Activated naive CD4-positive, alpha-beta T cell treated with anti-CD3 and anti-CD28 coated beads, Interleukin-2, amount 50 U/mL, for 24 hours (primary cell): ENCODE measurements around the gene PFDN2.
"Not testable (repeated sequence)": the region's sequence is repeated elsewhere in the genome, so short reads cannot be mapped to it uniquely, and the experiment has no call there.

Experiments
- H3K27ac Mint-ChIP-seq: one replicate; pipeline ENCODE4 v1.8.0; 2021; ENCODE audit warnings: mild to moderate bottlenecking, mixed read lengths
- H3K27me3 Mint-ChIP-seq: one replicate; pipeline ENCODE4 v1.8.0; 2021; ENCODE audit warnings: mixed read lengths
- H3K36me3 Mint-ChIP-seq: one replicate; pipeline ENCODE4 v1.8.0; 2021; ENCODE audit warnings: mixed read lengths
- H3K4me1 Mint-ChIP-seq: one replicate; pipeline ENCODE4 v1.8.0; 2021; ENCODE audit warnings: mixed read lengths
- H3K4me3 Mint-ChIP-seq: one replicate; pipeline ENCODE4 v1.8.0; 2021; ENCODE audit warnings: mild to moderate bottlenecking, mixed read lengths
- H3K9me3 Mint-ChIP-seq: one replicate; pipeline ENCODE4 v1.8.0; 2021; ENCODE audit warnings: mixed read lengths

Gene PFDN2

DNA sequence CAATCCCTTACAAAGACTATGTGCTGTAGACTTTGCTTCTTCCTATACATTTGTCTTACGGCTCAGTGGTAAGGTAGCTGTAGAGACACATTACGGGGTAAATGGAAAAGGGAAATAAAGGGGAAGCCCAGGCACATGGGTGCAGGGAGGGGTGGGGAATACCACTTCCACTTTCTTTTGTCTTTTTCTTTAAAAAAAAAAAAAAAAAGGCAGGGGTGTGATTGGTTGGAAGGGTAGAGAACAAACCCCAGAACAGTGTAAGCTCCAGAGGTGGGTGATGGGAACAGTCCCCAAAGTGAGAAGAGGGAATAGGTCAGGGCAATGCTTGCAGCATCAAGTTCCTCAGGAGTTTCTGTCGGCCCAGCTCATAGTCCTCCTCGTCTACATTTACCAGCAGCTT lies 4.0 kb upstream of the PFDN2 start:
- H3K4me1 Mint-ChIP-seq = peaks cover 45% of the 10 kb centered on the region
- peaks cover 17% of the 10 kb centered on the region for H3K36me3 Mint-ChIP-seq
- no peaks in the 10 kb centered on the region for H3K9me3 Mint-ChIP-seq
- peak overlapping the region; percentile 66 for H3K27ac Mint-ChIP-seq
- no peak overlapping the region for H3K4me3 Mint-ChIP-seq
- no peaks in the 10 kb centered on the region for H3K27me3 Mint-ChIP-seq

GRCh38 chr1:161121042-161121650 lies 3.3 kb upstream of the PFDN2 start:
- no peaks in the 10 kb centered on the region for H3K9me3 Mint-ChIP-seq
- peaks cover 13% of the 10 kb centered on the region for H3K36me3 Mint-ChIP-seq
- H3K27ac Mint-ChIP-seq = peak overlapping the region; percentile 84
- peaks cover 46% of the 10 kb centered on the region for H3K4me1 Mint-ChIP-seq
- H3K27me3 Mint-ChIP-seq = no peaks in the 10 kb centered on the region
- H3K4me3 Mint-ChIP-seq = peak overlapping the region; percentile 19

DNA sequence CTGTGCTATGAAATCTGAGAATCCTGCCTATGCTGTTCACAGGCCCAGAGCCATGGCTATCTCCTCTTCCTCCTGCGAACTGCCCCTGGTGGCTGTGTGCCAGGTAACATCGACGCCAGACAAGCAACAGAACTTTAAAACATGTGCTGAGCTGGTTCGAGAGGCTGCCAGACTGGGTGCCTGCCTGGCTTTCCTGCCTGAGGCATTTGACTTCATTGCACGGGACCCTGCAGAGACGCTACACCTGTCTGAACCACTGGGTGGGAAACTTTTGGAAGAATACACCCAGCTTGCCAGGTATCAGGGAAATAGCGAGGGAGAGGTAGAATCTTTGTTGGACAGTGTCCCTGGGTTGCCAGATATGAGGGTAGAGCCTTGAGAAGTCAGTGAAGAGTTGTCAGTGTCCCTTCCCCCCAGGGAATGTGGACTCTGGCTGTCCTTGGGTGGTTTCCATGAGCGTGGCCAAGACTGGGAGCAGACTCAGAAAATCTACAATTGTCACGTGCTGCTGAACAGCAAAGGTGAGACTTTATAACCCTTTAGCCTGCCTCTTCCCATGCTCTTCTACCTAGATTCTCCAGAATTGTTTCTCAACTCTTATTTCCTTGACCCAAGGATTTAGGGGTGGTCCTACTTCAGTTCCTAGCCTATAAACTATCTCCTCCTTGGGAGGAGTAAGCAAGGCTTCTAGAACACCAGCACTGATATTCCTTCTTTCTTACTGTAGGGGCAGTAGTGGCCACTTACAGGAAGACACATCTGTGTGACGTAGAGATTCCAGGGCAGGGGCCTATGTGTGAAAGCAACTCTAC lies 1.5 kb upstream of the PFDN2 start:
- H3K27ac Mint-ChIP-seq = peak overlapping the region; percentile 96
- no peaks in the 10 kb centered on the region for H3K27me3 Mint-ChIP-seq
- peaks cover 59% of the 10 kb centered on the region for H3K4me1 Mint-ChIP-seq
- H3K4me3 Mint-ChIP-seq = peak overlapping the region; percentile 90
- peaks cover 13% of the 10 kb centered on the region for H3K36me3 Mint-ChIP-seq
- no peaks in the 10 kb centered on the region for H3K9me3 Mint-ChIP-seq

GRCh38 chr1:161115961-161116360 lies 1.9 kb downstream of the PFDN2 start:
- H3K9me3 Mint-ChIP-seq, H3K27me3 Mint-ChIP-seq: not testable (repeated sequence)
- Mint-ChIP-seq H3K4me1 (peaks cover 79% of the 10 kb centered on the region), H3K4me3 (peak overlapping the region; percentile 90), H3K36me3 (peaks cover 13% of the 10 kb centered on the region), H3K27ac (peak overlapping the region; percentile 61)

DNA sequence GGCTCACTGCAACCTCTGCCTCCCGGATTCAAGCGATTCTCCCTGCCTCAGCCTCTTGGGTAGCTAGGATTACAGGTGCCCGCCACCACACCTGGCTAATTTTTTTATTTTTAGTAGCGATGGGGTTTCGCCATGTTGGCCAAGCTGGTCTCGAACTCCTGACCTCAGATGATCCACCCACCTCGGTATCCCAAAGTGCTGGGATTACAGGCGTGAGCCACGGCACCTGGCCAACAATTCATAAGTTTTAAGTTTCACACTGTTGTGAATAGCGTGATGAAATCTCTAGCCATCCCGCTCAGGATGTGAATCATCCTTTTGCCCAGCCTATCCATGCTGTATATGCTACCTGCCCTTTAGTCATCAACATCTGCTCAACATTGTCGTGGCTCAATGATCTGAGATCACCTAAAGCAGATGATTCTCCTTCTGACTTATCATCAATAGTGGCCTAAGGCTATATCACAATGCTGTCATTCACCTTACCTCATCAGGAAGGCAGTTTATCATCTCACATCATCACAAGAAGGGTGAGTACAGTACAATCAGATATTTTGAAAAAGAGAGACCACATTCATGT lies 2.6 kb downstream of the PFDN2 start:
- Mint-ChIP-seq H3K27me3 (no peaks in the 10 kb centered on the region), H3K4me1 (peaks cover 74% of the 10 kb centered on the region), H3K9me3 (no peaks in the 10 kb centered on the region), H3K4me3 (peak overlapping the region; percentile 90), H3K27ac (peak overlapping the region; percentile 61), H3K36me3 (peaks cover 13% of the 10 kb centered on the region)

DNA sequence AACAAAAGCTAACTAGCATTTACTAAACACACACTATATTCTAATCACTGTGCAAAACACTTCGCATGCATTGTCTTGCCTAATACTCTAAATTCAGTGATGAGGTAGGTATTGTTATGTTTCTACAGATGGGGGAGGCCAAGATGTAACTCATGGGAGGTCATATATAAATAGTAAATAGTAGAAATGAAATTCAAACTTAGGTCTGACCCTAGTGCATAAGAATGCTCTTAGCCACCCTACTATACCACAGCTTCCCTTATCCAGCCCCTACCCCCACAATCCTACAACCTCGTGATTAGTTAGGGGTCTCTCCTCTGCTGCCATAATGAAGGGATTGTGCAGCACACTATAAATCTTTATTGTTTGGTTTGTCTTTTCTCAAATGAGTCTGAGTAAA lies 3.3 kb downstream of the PFDN2 start:
- peaks cover 13% of the 10 kb centered on the region for H3K36me3 Mint-ChIP-seq
- H3K27me3 Mint-ChIP-seq = no peaks in the 10 kb centered on the region
- H3K27ac Mint-ChIP-seq = peak overlapping the region; percentile 24
- peak overlapping the region; percentile 31 for H3K4me3 Mint-ChIP-seq
- H3K9me3 Mint-ChIP-seq = no peaks in the 10 kb centered on the region
- H3K4me1 Mint-ChIP-seq = peaks cover 67% of the 10 kb centered on the region

GRCh38 chr1:161113915-161114314 lies 3.9 kb downstream of the PFDN2 start:
- H3K27ac Mint-ChIP-seq = peak overlapping the region; percentile 7
- H3K4me3 Mint-ChIP-seq = peak overlapping the region; percentile 31
- no peaks in the 10 kb centered on the region for H3K9me3 Mint-ChIP-seq
- no peaks in the 10 kb centered on the region for H3K27me3 Mint-ChIP-seq
- H3K4me1 Mint-ChIP-seq = peaks cover 67% of the 10 kb centered on the region
- H3K36me3 Mint-ChIP-seq = peaks cover 16% of the 10 kb centered on the region

DNA sequence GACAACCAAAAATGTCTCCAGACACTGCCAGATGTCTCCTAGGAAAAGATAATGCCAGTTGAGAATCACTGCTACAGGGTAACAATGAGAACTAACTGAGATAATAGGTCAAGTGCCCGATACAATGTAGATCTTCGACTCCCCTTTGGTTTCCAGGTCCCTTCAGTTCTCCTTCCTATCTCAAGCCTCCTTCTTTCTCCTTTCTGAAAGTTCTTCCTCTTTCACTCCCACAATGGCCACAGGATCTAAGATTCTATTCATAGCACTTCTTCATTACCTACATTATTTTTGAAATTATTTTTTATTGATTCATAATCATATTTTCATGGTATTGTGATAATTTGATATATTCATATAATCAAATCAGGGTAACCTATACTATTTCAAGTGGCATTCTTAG lies 6.3 kb downstream of the PFDN2 start:
- no peak overlapping the region for H3K27ac Mint-ChIP-seq
- H3K4me1 Mint-ChIP-seq = peaks cover 59% of the 10 kb centered on the region
- no peaks in the 10 kb centered on the region for H3K9me3 Mint-ChIP-seq
- no peaks in the 10 kb centered on the region for H3K27me3 Mint-ChIP-seq
- no peak overlapping the region for H3K4me3 Mint-ChIP-seq
- H3K36me3 Mint-ChIP-seq = peaks cover 15% of the 10 kb centered on the region

DNA sequence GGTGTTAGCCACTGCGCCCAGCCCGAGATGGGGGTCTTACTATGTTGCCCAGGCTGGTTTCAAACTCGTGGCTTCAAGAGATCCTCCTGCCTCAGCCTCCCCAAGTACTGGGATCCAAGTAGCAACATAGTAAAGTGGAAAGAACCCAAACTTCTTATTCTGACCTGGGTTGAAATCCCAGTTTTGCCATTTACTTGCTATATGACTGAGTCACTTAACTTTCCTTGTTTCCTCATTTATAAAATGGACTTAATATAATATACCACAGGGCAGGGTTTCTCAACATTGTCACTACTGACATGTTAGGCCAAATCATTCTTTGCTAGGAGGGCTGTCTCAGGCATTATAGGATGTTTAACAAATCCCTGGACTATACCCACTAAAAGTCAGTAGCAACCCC lies 6.7 kb downstream of the PFDN2 start:
- peaks cover 17% of the 10 kb centered on the region for H3K36me3 Mint-ChIP-seq
- no peak overlapping the region for H3K4me3 Mint-ChIP-seq
- H3K9me3 Mint-ChIP-seq = no peaks in the 10 kb centered on the region
- H3K27me3 Mint-ChIP-seq = no peaks in the 10 kb centered on the region
- peaks cover 59% of the 10 kb centered on the region for H3K4me1 Mint-ChIP-seq
- no peak overlapping the region for H3K27ac Mint-ChIP-seq

DNA sequence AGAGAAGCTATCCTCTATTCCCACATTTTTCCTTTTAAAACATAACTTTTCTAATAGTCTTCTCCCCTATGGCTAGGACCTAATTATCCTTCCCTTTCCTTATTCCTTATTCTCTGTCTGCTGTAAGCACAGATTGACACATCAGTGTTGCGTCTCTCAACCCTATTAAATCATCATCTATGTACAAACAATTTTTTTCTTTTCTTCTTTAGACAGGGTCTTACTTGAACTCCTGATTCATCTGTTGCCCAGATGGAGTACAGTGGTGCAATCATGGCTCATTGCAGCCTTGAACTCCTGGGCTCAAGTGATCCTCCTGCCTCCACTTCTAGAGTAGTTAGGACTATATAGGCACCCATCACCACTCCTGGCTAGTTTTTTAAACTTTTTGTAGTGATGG lies 11.4 kb downstream of the PFDN2 start:
- Mint-ChIP-seq H3K4me3 (no peak overlapping the region), H3K27me3 (no peaks in the 10 kb centered on the region), H3K9me3 (no peaks in the 10 kb centered on the region), H3K36me3 (peaks cover 12% of the 10 kb centered on the region), H3K4me1 (peaks cover 35% of the 10 kb centered on the region), H3K27ac (no peak overlapping the region)

GRCh38 chr1:161100556-161100955 lies 17.3 kb downstream of the PFDN2 start:
- H3K9me3 Mint-ChIP-seq = no peaks in the 10 kb centered on the region
- peaks cover 4% of the 10 kb centered on the region for H3K36me3 Mint-ChIP-seq
- H3K27me3 Mint-ChIP-seq = no peaks in the 10 kb centered on the region
- peaks cover 41% of the 10 kb centered on the region for H3K4me1 Mint-ChIP-seq
- H3K27ac Mint-ChIP-seq = no peak overlapping the region
- H3K4me3 Mint-ChIP-seq = no peak overlapping the region

- Mint-ChIP-seq H3K9me3 (no peaks in the 10 kb centered on the region), H3K4me1 (peaks cover 42% of the 10 kb centered on the region), H3K4me3 (peak overlapping the region; percentile 86), H3K36me3 (peaks cover 2% of the 10 kb centered on the region), H3K27ac (peak overlapping the region; percentile 88), H3K27me3 (no peaks in the 10 kb centered on the region)
Observed at GRCh38 chr1:161099090-161099802, 18.6 kb downstream of the PFDN2 start.

DNA sequence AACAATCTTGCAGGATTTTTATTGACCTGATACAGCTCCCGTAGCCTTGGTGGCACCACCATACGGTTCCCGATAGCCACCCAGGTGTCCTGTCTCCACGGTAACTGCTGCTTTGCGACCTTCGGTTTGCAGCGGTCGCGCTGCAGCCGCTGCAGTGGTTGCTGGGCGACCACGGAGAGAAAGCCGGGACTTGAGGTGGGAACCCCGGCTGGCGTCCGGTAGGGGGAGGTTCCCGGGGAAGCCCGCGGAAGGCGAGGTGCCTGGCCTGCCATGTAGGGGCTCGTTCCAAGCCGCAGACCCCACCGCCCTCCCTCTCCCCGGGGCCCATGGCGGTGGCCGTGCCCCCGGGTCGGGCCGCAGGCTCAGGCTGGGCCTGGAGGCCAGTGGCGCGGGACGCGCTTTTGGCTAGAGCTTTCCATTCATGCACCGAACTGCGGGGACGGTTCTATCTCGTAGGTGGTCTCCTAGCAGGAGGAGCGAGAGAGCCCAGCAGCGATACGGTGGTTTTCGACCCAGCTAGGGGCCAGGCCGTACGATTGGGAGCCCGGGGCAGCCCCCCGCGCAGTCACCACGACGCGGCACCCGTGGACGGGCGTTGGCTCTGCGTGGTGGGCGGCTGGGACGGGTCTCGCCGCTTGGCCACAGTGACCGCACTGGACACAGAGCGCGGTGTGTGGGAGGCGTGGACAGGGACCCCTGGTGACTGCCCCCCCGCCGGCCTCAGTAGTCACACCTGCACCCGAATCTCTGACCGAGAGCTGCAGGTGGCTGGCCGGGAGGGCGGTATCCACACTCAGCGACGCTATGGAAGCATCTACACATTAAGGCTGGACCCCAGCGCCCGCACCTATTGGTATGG lies 19.4 kb downstream of the PFDN2 start, which contains the start of gene KLHDC9:
Gene KLHDC9, plus strand, starts transcription at position 152 of the 859 bp plus-strand sequence. Its CDS starts 175 bp downstream, at position 327.
- peak within 1 kb of the TSS; percentile 98 for H3K27ac Mint-ChIP-seq
- H3K4me3 Mint-ChIP-seq = peak within 1 kb of the TSS; percentile 89
- H3K27me3 Mint-ChIP-seq = no peaks in the 10 kb centered on the region
- H3K4me1 Mint-ChIP-seq = peaks cover 43% of the 10 kb centered on the region
- H3K9me3 Mint-ChIP-seq = no peaks in the 10 kb centered on the region
- H3K36me3 Mint-ChIP-seq = peaks cover 2% of the 10 kb centered on the region

GRCh38 chr1:161096530-161096929 lies 21.3 kb downstream of the PFDN2 start:
- H3K27me3 Mint-ChIP-seq = no peaks in the 10 kb centered on the region
- no peaks in the 10 kb centered on the region for H3K9me3 Mint-ChIP-seq
- H3K4me3 Mint-ChIP-seq = peak overlapping the region; percentile 28
- peaks cover 2% of the 10 kb centered on the region for H3K36me3 Mint-ChIP-seq
- peak overlapping the region; percentile 60 for H3K27ac Mint-ChIP-seq
- peaks cover 63% of the 10 kb centered on the region for H3K4me1 Mint-ChIP-seq

- no peaks in the 10 kb centered on the region for H3K27me3 Mint-ChIP-seq
- H3K9me3 Mint-ChIP-seq = no peaks in the 10 kb centered on the region
- no peak overlapping the region for H3K27ac Mint-ChIP-seq
- H3K4me3 Mint-ChIP-seq = peak overlapping the region; percentile 28
- peaks cover 64% of the 10 kb centered on the region for H3K4me1 Mint-ChIP-seq
- H3K36me3 Mint-ChIP-seq = peaks cover 2% of the 10 kb centered on the region
Observed at GRCh38 chr1:161096015-161096414, 21.8 kb downstream of the PFDN2 start.
